ENCODE results near the gene FBXL19. TPM values are rescaled to one million over a fixed set of nuclear protein-coding genes. Genes with fewer than 3 reads are reported as not detected.

Gene FBXL19
- total RNA-seq, 2 experiments from 2014 or later: 16.1 to 34.8 TPM

GRCh38 chr16:30896889-30897733, 26.3 kb upstream of the FBXL19 start:
- peak overlapping the region; percentile 100 for H2AFZ ChIP-seq (ENCODE audit: low read length)
- no peaks in the 10 kb centered on the region for H3K36me3 ChIP-seq (ENCODE audit: insufficient read depth, low read length)
- peak overlapping the region; percentile 69 for H3K27ac ChIP-seq (ENCODE audit: low read depth, low read length, poor library complexity, severe bottlenecking)
- BruUV-seq (replicated peaks): no TSS peak
- no peaks in the 10 kb centered on the region for H3K9me2 ChIP-seq (ENCODE audit: insufficient read depth, low read length)
- peak overlapping the region; percentile 76 for H3K4me2 ChIP-seq (ENCODE audit: low read length)
- POLR2A ChIA-PET: interaction anchor here (0.7 kb wide), 2 partner anchors 52 to 92 kb away, joined by 3 to 9 read pairs; no protein-coding TSS in a partner anchor
- TF ChIP-seq CTCF (conservative IDR thresholded peaks at IDR 0.05; ENCODE audit: low read length): no peak
- TF ChIP-seq EZH2phosphoT487 (IDR thresholded peaks at IDR 0.05; ENCODE audit: borderline replicate concordance, low read depth, low read length): no peak
- intact Hi-C loops (cut with micrococcal nuclease; ENCODE audit: unreplicated experiment): no loop called here
- H3K4me3 ChIP-seq (ENCODE audit: low read depth, low read length, poor library complexity, severe bottlenecking): peak overlapping the region; percentile 57
- CTCF ChIA-PET (ENCODE audit: unreplicated experiment): interaction anchor here (0.6 kb wide), 2 partner anchors 71 to 82 kb away, joined by 3 to 4 read pairs; no protein-coding TSS in a partner anchor
- no peaks in the 10 kb centered on the region for H3K79me2 ChIP-seq (ENCODE audit: insufficient read depth, low read depth, low read length)
- no peaks in the 10 kb centered on the region for H4K20me1 ChIP-seq (ENCODE audit: insufficient read depth, low read length)
- H3K4me1 ChIP-seq (ENCODE audit: insufficient read depth, low read length, poor library complexity, severe bottlenecking): peaks cover 55% of the 10 kb centered on the region
- H3K9me3 ChIP-seq (ENCODE audit: low read length): no peaks in the 10 kb centered on the region
- peak; percentile 83 for DNase-seq (ENCODE audit: low spot score)

GRCh38 chr16:30899794-30900193, 23.6 kb upstream of the FBXL19 start:
- Histone ChIP-seq H3K79me2 (ENCODE audit: insufficient read depth, low read depth, low read length) (no peaks in the 10 kb centered on the region), H3K4me1 (ENCODE audit: insufficient read depth, low read length, poor library complexity, severe bottlenecking) (peaks cover 58% of the 10 kb centered on the region), H3K9me3 (ENCODE audit: low read length) (no peaks in the 10 kb centered on the region; the same call in 1 of the 2 replicates), H2AFZ (ENCODE audit: low read length) (no peak overlapping the region), H3K27ac (ENCODE audit: low read depth, low read length, poor library complexity, severe bottlenecking) (no peak overlapping the region), H4K20me1 (ENCODE audit: insufficient read depth, low read length) (no peaks in the 10 kb centered on the region), H3K4me2 (ENCODE audit: low read length) (no peak overlapping the region), H3K4me3 (ENCODE audit: low read depth, low read length, poor library complexity, severe bottlenecking) (no peak overlapping the region), H3K9me2 (ENCODE audit: insufficient read depth, low read length) (no peaks in the 10 kb centered on the region), H3K36me3 (ENCODE audit: insufficient read depth, low read length) (no peaks in the 10 kb centered on the region)
- no TSS peak for BruUV-seq (replicated peaks)
- CTCF ChIA-PET (ENCODE audit: unreplicated experiment): no interaction called here
- intact Hi-C loops (cut with micrococcal nuclease; ENCODE audit: unreplicated experiment): no loop called here
- DNase-seq (ENCODE audit: low spot score): no peak
- no peak for TF ChIP-seq CTCF (conservative IDR thresholded peaks at IDR 0.05; ENCODE audit: low read length)
- TF ChIP-seq EZH2phosphoT487 (IDR thresholded peaks at IDR 0.05; ENCODE audit: borderline replicate concordance, low read depth, low read length): no peak
- POLR2A ChIA-PET: interaction anchor here (0.7 kb wide), 1 partner anchor 178 kb away, joined by 4 read pairs; no protein-coding TSS in a partner anchor

- ChIA-PET POLR2A (interaction anchor here (0.6 to 1.1 kb wide), 3 partner anchors 13 to 177 kb away, joined by 3 to 4 read pairs (median 4); no protein-coding TSS in a partner anchor), CTCF (ENCODE audit: unreplicated experiment) (no interaction called here)
- Histone ChIP-seq H3K27ac (ENCODE audit: low read depth, low read length, poor library complexity, severe bottlenecking) (no peak overlapping the region), H2AFZ (ENCODE audit: low read length) (no peak overlapping the region), H3K4me3 (ENCODE audit: low read depth, low read length, poor library complexity, severe bottlenecking) (no peak overlapping the region), H3K79me2 (ENCODE audit: insufficient read depth, low read depth, low read length) (no peaks in the 10 kb centered on the region), H4K20me1 (ENCODE audit: insufficient read depth, low read length) (no peaks in the 10 kb centered on the region), H3K9me2 (ENCODE audit: insufficient read depth, low read length) (no peaks in the 10 kb centered on the region), H3K9me3 (ENCODE audit: low read length) (no peaks in the 10 kb centered on the region; the same call in 1 of the 2 replicates), H3K4me1 (ENCODE audit: insufficient read depth, low read length, poor library complexity, severe bottlenecking) (peaks cover 54% of the 10 kb centered on the region), H3K4me2 (ENCODE audit: low read length) (no peak overlapping the region), H3K36me3 (ENCODE audit: insufficient read depth, low read length) (no peaks in the 10 kb centered on the region)
- DNase-seq (ENCODE audit: low spot score): no peak
- intact Hi-C loops (cut with micrococcal nuclease; ENCODE audit: unreplicated experiment): no loop called here
- no peak for TF ChIP-seq CTCF (conservative IDR thresholded peaks at IDR 0.05; ENCODE audit: low read length)
- no peak for TF ChIP-seq EZH2phosphoT487 (IDR thresholded peaks at IDR 0.05; ENCODE audit: borderline replicate concordance, low read depth, low read length)
- no TSS peak for BruUV-seq (replicated peaks)
Observed at GRCh38 chr16:30900588-30900987, 22.8 kb upstream of the FBXL19 start.

All from OCI-LY7 (cell line).